BJ (cell line): ENCODE measurements around the gene RFPL2. TPM values are rescaled to one million over a fixed set of nuclear protein-coding genes. Genes with fewer than 3 reads are reported as not detected.

Experiments used
- CTCF ChIA-PET: fragments of 350-600 bp; formaldehyde crosslinking; extraction: SDS; loops from one replicate; lab custom pipeline; 2021; ENCODE audit warnings: antibody characterized with exemption, inconsistent platforms; lab: Yijun Ruan, JAX
- POLR2A ChIA-PET: fragments of 300-600 bp; sonication (Branson Sonifier 250); formaldehyde crosslinking; extraction: SDS; loops from one replicate; lab custom pipeline; 2021; ENCODE audit warnings: antibody characterized with exemption; lab: Charles Lee
- DNase-seq: peaks from one replicate; pipeline ENCODE4 v3.0.0-alpha.2; 2011; ENCODE audit warnings: low read depth
- H3K27me3 ChIP-seq: 2 replicates; pipeline ENCODE4 v1.6.0; 2011; ENCODE audit warnings: low read length; ENCODE audit not compliant: control insufficient read depth, insufficient read depth
- H3K36me3 ChIP-seq: 2 replicates; pipeline ENCODE4 v1.5.1; 2011; ENCODE audit warnings: low read length; ENCODE audit not compliant: control insufficient read depth, insufficient read depth
- H3K4me3 ChIP-seq: 2 replicates; pipeline ENCODE4 v1.5.1; 2011; ENCODE audit warnings: low read depth, mild to moderate bottlenecking, control low read depth, low read length
- CTCF ChIP-seq: IDR thresholded peaks from 2 replicates; pipeline ENCODE4 v1.5.1; 2011; ENCODE audit warnings: low read depth, mild to moderate bottlenecking, control low read depth, inconsistent platforms, low read length, moderate library complexity; ENCODE audit not compliant: insufficient read depth
- polyA plus RNA-seq: library from polyadenylated mRNA; depleted of rRNA; stranded (reverse); fragments of >200 nt; gene quantifications from 2 replicates; pipeline ENCODE4 v1.2.3, GENCODE V29; 2011

Gene RFPL2
- polyA plus RNA-seq, 1 experiment, result not detected

- POLR2A ChIA-PET, result no interaction called here
- H3K36me3 ChIP-seq, result no peaks in the 10 kb centered on the region
- no peak for TF ChIP-seq CTCF
- H3K27me3 ChIP-seq, result no peaks in the 10 kb centered on the region
- H3K4me3 ChIP-seq, result no peak overlapping the region
- CTCF ChIA-PET, result no interaction called here
- DNase-seq, result no peak
These were observed 12.6 kb upstream of the RFPL2 start for GRCh38 chr22:32217465-32217864.

GRCh38 chr22:32216911-32217310, 12.0 kb upstream of the RFPL2 start:
- TF ChIP-seq CTCF, result no peak
- no peak for DNase-seq
- CTCF ChIA-PET, result no interaction called here
- Histone ChIP-seq H3K27me3 (no peaks in the 10 kb centered on the region), H3K4me3 (no peak overlapping the region), H3K36me3 (no peaks in the 10 kb centered on the region)
- POLR2A ChIA-PET, result no interaction called here

- no peak overlapping the region for H3K4me3 ChIP-seq
- ChIA-PET POLR2A (no interaction called here), CTCF (interaction anchor here (1.0 kb wide), 1 partner anchor 620 kb away, joined by 3 read pairs; no protein-coding TSS in a partner anchor)
- no peak for DNase-seq
- TF ChIP-seq CTCF, result no peak
- H3K27me3 ChIP-seq, result no peaks in the 10 kb centered on the region
- H3K36me3 ChIP-seq, result no peaks in the 10 kb centered on the region
These were observed 6.1 kb upstream of the RFPL2 start for GRCh38 chr22:32211011-32211410.

GRCh38 chr22:32208681-32209080, 3.8 kb upstream of the RFPL2 start:
- no peak overlapping the region for H3K4me3 ChIP-seq
- peaks cover 2% of the 10 kb centered on the region; the same call in 1 of the 2 replicates for H3K27me3 ChIP-seq
- no peak for DNase-seq
- no peaks in the 10 kb centered on the region for H3K36me3 ChIP-seq
- TF ChIP-seq CTCF, result no peak
- CTCF ChIA-PET, result no interaction called here
- POLR2A ChIA-PET, result no interaction called here

DNA sequence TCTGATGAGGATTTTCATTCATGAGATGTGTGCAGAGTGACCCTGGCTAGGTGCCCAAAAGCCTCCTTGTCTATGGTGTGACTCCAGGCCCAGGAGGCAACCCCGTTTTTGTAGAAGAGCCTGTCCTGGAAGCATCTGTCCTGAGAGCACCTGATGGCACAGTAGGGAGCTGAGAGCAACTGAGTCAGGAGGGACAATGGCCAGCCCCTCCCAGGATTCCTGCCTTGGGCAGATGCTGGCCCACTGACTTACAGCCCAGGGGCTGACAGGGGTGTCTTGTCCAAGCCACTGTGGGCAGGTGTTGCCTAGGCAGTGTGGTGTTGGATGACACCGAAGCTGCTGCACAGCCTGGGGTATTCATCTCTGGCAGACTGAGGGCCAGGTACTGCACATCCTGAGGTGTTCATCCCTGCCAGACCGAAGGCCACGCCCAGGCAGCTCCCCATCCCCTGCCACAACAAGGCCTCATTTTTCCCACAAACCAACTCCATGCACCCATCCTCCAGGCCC, 3.2 kb upstream of the RFPL2 start:
- no peak for DNase-seq
- CTCF ChIA-PET, result interaction anchor here (1.6 kb wide), 1 partner anchor 9 kb away, joined by 3 read pairs; no protein-coding TSS in a partner anchor
- TF ChIP-seq CTCF, result no peak
- Histone ChIP-seq H3K4me3 (no peak overlapping the region), H3K27me3 (peaks cover 5% of the 10 kb centered on the region), H3K36me3 (no peaks in the 10 kb centered on the region)
- POLR2A ChIA-PET, result no interaction called here
